ENCODE measurements around the gene PSMC4.

GRCh38 chr19:39949026-39949747, 21.8 kb upstream of the PSMC4 start:
- TF ChIP-seq CTCF (IDR thresholded peaks at IDR 0.05) (no peak), POLR2AphosphoS5 (IDR thresholded peaks at IDR 0.05) (no peak), POLR2A (IDR thresholded peaks at IDR 0.05) (no peak)
